SK-N-SH (cell line): ENCODE data around the gene ENTPD7.

Experiments used
- FOXM1 ChIP-seq: IDR thresholded peaks from 2 replicates; pipeline ENCODE4 v1.4.0; 2012; ENCODE audit warnings: low read depth, mild to moderate bottlenecking
- MAX ChIP-seq: IDR thresholded peaks from 2 replicates; pipeline ENCODE4 v1.4.0; 2012; ENCODE audit warnings: low read depth
- REST ChIP-seq: IDR thresholded peaks from 2 replicates; pipeline ENCODE4 v1.6.1; 2012; ENCODE audit warnings: mild to moderate bottlenecking, low read depth, low read length, moderate library complexity
- YY1 ChIP-seq: IDR thresholded peaks from 2 replicates; pipeline ENCODE4 v1.4.0; 2012; ENCODE audit warnings: low read depth, mild to moderate bottlenecking
- ZBTB33 ChIP-seq: IDR thresholded peaks from 2 replicates; pipeline ENCODE4 v1.4.0; 2012; ENCODE audit warnings: low read depth, borderline replicate concordance
- TF ChIP-seq, protein P1 (sequence below): fragments of 200-600 bp; sonication (generic); IDR thresholded peaks from 2 replicates; pipeline ENCODE4 v1.6.1; 2017; ENCODE audit warnings: antibody characterized with exemption, mild to moderate bottlenecking, moderate library complexity

DNA sequence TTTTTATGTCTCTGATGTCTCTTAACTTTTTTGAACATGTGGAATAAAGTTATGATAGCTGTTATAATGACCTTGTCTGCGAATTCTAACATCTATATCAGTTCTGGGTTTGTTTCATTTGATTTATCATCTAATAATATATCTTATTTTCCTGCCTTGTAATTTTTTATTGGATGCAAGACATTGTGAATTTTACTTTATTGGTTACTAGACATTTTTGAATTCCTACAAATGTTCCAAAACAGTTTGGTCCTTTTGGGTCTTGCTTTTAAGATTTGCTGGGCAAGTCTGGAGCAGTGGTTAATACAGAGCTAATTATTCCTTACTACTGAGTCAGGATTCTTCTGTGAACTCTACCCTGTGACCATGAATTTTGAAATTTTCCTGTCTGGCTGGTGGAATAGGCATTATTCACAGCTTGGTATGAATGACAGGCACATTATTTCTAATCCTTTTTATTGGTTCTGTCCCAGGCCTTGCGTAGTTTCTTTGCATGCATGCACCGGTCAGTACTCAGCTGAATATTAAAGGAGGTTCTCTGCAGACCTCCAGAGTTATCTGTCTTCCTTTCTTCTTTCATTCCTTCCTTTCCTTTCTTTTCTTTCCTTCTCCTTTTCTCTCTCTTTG, 81.7 kb downstream of the ENTPD7 start:
- no peak for TF ChIP-seq REST
- TF ChIP-seq ZBTB33 = no peak
- TF ChIP-seq MAX = no peak
- TF ChIP-seq, protein P1, sequence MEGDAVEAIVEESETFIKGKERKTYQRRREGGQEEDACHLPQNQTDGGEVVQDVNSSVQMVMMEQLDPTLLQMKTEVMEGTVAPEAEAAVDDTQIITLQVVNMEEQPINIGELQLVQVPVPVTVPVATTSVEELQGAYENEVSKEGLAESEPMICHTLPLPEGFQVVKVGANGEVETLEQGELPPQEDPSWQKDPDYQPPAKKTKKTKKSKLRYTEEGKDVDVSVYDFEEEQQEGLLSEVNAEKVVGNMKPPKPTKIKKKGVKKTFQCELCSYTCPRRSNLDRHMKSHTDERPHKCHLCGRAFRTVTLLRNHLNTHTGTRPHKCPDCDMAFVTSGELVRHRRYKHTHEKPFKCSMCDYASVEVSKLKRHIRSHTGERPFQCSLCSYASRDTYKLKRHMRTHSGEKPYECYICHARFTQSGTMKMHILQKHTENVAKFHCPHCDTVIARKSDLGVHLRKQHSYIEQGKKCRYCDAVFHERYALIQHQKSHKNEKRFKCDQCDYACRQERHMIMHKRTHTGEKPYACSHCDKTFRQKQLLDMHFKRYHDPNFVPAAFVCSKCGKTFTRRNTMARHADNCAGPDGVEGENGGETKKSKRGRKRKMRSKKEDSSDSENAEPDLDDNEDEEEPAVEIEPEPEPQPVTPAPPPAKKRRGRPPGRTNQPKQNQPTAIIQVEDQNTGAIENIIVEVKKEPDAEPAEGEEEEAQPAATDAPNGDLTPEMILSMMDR = no peak
- TF ChIP-seq YY1 = no peak
- TF ChIP-seq FOXM1 = no peak
